Cardiac muscle cell (in vitro differentiated cells and primary cell): ENCODE results near the gene GIGYF2. TPM values are rescaled to one million over a fixed set of nuclear protein-coding genes. Genes with fewer than 3 reads are reported as not detected.
A peak's percentile ranks its signal among the peaks of the same experiment; 100 is the strongest.

Source experiments
- DNase-seq, 2 donors: peaks; one replicate each; pipeline versions ENCODE4 v3.0.0 to v3.0.0-alpha.2; 2010 to 2017; ENCODE audit warnings: low read depth in 1 of 2, low spot score in 1 of 2
- H3K27ac ChIP-seq: fragments of 200-600 bp; sonication (generic); 2 replicates; pipeline ENCODE4 v1.5.1; 2016
- H3K27me3 ChIP-seq: fragments of 200-600 bp; sonication (generic); 2 replicates; pipeline ENCODE4 v1.6.0; 2016; ENCODE audit warnings: control low read depth
- H3K36me3 ChIP-seq: fragments of 200-600 bp; sonication (generic); 2 replicates; pipeline ENCODE4 v1.5.1; 2016; ENCODE audit warnings: control low read depth
- H3K4me1 ChIP-seq: fragments of 200-600 bp; sonication (generic); 2 replicates; pipeline ENCODE4 v1.8.1; 2017; ENCODE audit warnings: low read depth, mild to moderate bottlenecking, mixed run types
- H3K4me3 ChIP-seq: fragments of 200-600 bp; sonication (generic); 2 replicates; pipeline ENCODE4 v1.5.1; 2016; ENCODE audit warnings: mild to moderate bottlenecking
- H3K9me3 ChIP-seq: fragments of 200-600 bp; sonication (generic); 2 replicates; pipeline ENCODE4 v1.5.1; 2017; ENCODE audit warnings: low read depth, mild to moderate bottlenecking, control low read depth
- polyA plus RNA-seq: library from polyadenylated mRNA; unstranded; fragments of >200 nt; fragmentation: Nextera tagmentation; extraction: Ambion mirVana; gene quantifications from 2 replicates; pipeline ENCODE4 v1.2.1, GENCODE V29; 2016
- total RNA-seq: library from RNA; depleted of rRNA; stranded (reverse); fragments of >200 nt; gene quantifications from 2 replicates; pipeline ENCODE4 v1.2.3, GENCODE V29; 2016
- TF ChIP-seq, protein P1 (sequence below): IDR thresholded peaks from 2 replicates; pipeline ENCODE4 v1.5.1; 2012; ENCODE audit warnings: low read depth, mild to moderate bottlenecking, low read length

GIGYF2 gene
- total and polyA plus RNA-seq, 2 experiments from 2014 or later = 36.9 to 52.1 TPM

DNA sequence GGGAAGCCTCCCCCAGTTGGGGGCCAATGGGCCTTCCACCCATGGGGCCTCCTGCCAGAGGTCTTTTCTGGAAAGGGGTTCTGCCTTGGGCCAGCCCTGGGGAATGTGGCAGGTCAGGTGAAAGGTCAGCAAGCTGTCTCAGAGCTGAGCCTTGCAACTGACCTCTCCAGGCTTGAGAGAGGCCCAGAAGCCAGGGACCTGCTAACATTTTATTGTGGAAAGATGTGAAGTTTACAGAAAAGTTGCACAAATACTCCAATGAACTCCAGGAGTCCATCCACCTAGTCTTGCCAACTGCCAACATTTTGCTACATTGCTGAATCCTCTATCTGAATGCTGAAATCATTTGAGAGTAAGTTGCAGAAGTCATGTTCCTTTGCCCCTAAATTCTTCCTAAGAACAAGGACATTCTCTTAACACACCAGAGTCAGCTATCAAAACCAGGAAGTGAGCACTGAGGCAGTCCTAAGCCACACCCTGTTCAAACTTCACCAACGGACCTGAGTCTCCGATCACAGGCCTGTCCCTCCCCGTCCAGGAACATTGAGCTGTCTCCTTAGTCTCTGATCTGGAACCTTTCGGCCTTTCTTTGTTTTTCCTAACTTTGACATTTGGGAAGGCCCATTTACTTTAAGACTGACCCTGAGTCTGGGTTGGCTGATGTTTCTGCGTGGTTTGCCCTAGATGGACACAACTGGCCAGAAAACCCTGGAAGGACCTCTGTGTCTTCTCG is 176.9 kb downstream of the GIGYF2 start:
- no peaks in the 10 kb centered on the region for H3K36me3 ChIP-seq
- H3K4me1 ChIP-seq = no peaks in the 10 kb centered on the region
- H3K27ac ChIP-seq = no peak overlapping the region
- H3K9me3 ChIP-seq = no peaks in the 10 kb centered on the region
- peaks cover 32% of the 10 kb centered on the region for H3K27me3 ChIP-seq
- DNase-seq = no peak
- H3K4me3 ChIP-seq = no peak overlapping the region
- TF ChIP-seq, protein P1, sequence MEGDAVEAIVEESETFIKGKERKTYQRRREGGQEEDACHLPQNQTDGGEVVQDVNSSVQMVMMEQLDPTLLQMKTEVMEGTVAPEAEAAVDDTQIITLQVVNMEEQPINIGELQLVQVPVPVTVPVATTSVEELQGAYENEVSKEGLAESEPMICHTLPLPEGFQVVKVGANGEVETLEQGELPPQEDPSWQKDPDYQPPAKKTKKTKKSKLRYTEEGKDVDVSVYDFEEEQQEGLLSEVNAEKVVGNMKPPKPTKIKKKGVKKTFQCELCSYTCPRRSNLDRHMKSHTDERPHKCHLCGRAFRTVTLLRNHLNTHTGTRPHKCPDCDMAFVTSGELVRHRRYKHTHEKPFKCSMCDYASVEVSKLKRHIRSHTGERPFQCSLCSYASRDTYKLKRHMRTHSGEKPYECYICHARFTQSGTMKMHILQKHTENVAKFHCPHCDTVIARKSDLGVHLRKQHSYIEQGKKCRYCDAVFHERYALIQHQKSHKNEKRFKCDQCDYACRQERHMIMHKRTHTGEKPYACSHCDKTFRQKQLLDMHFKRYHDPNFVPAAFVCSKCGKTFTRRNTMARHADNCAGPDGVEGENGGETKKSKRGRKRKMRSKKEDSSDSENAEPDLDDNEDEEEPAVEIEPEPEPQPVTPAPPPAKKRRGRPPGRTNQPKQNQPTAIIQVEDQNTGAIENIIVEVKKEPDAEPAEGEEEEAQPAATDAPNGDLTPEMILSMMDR = no peak

DNA sequence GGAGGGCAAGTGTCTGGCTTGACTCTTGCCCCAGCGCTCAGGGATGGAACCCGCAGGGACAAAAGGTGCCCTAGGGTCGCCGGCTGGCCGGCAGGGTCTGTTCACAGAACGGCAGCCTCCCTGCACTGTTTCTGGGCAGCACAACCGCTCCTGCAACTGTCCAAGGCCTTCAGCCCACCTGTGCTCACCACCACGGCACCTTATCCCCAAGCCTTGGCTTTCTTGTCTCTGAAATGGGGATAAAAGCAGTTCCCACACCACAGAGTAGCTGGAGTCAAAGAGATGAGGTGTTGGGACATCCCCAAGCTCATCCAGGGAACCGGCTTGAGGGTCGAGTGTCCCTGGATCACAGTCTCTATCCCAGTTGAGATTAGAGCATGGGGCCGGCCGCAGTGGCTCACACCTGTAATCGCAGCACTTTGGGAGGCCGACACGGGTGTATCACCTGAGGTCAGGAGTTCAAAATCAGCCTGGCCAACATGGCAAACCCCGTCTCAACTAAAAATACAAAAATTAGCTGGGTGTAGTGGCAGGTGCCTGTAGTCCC is 177.6 kb downstream of the GIGYF2 start:
- no peak for DNase-seq
- no peaks in the 10 kb centered on the region for H3K4me1 ChIP-seq
- H3K36me3 ChIP-seq = no peaks in the 10 kb centered on the region
- peaks cover 32% of the 10 kb centered on the region for H3K27me3 ChIP-seq
- TF ChIP-seq, protein P1 = no peak
- H3K27ac ChIP-seq = no peak overlapping the region
- H3K9me3 ChIP-seq = no peaks in the 10 kb centered on the region
- H3K4me3 ChIP-seq = no peak overlapping the region

- Histone ChIP-seq H3K36me3 (no peaks in the 10 kb centered on the region), H3K9me3 (no peaks in the 10 kb centered on the region), H3K4me1 (no peaks in the 10 kb centered on the region), H3K27me3 (peaks cover 32% of the 10 kb centered on the region), H3K27ac (no peak overlapping the region), H3K4me3 (peak overlapping the region; percentile 46)
- TF ChIP-seq, protein P1 = peak; percentile 9
- DNase-seq = peak in 1 of 2 donors; percentile 18
Measured at GRCh38 chr2:232875256-232876121, 178.4 kb downstream of the GIGYF2 start.

GRCh38 chr2:232876161-232876977 is 179.2 kb downstream of the GIGYF2 start:
- DNase-seq = peak in 1 of 2 donors; percentile 57
- Histone ChIP-seq H3K9me3 (no peaks in the 10 kb centered on the region), H3K36me3 (no peaks in the 10 kb centered on the region), H3K27ac (no peak overlapping the region), H3K4me1 (no peaks in the 10 kb centered on the region), H3K4me3 (peak overlapping the region; percentile 46), H3K27me3 (peaks cover 32% of the 10 kb centered on the region)
- TF ChIP-seq, protein P1 = no peak

DNA sequence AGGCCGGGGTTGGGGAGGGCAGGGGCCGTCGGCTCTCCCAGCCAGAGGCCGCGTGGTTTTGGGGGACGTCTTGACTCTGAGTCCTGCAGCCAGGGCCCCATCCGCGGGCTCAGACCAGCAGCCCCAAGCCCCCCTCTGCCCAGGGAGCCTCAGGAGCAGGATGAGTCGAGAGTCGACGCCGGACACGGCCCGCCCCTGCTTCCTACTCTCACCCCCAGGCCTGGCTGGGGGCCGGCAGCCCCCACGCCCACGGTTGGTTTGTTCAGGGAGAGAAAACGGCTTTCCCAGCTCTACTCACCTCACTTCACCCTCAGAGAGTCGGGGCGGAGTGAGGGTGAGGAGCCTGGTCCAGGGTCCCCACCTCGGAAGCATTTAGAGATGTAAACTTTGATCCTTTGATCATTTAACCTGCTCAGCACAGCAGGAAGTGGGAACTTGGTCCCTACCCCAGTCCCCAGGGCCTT is 179.9 kb downstream of the GIGYF2 start:
- H3K36me3 ChIP-seq = no peaks in the 10 kb centered on the region
- H3K27me3 ChIP-seq = peaks cover 32% of the 10 kb centered on the region
- no peak for DNase-seq
- no peaks in the 10 kb centered on the region for H3K9me3 ChIP-seq
- H3K4me3 ChIP-seq = peak overlapping the region; percentile 46
- H3K4me1 ChIP-seq = no peaks in the 10 kb centered on the region
- H3K27ac ChIP-seq = no peak overlapping the region
- TF ChIP-seq, protein P1 = no peak
